ENCODE measurements around the gene SDC3.

The SDC3 gene

GRCh38 chr1:30845904-30846290 lies 62.7 kb downstream of the SDC3 start:
- no peak for FAIRE-seq

DNA sequence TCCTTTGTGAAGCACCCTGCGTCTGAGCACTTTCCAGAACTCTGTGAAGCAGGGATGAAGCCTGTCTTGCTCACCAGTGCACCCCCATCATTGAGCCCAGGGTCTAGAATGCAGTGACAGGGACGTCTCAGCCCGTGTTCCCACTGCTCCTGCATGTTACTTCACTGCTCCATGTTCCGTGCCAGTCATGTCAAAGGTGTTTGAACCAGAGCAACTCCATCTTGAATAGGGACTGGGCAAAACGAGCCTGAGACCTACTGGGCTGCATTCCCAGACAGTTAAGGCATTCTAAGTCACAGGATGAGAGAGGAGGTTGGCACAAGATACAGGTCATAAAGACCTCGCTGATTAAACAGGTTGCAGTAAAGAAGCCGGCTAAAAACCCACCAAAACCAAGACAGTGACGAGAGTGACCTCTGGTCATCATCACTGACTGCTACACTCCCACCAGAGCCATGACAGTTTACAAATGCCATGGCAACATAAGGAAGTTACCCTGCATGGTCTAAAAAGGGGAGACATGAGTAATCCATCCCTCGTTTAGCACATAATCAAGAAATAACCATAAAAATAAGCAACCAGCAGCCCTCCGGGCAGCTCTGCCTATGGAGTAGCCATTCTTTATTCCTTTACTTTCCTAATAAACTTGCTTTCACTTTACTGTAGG lies 63.2 kb downstream of the SDC3 start:
- FAIRE-seq: no peak

- FAIRE-seq: no peak
These were observed 63.9 kb downstream of the SDC3 start for GRCh38 chr1:30844631-30845030.

GRCh38 chr1:30842697-30843354 lies 65.7 kb downstream of the SDC3 start:
- no peak for FAIRE-seq

- FAIRE-seq: no peak
These were observed 67.5 kb downstream of the SDC3 start for GRCh38 chr1:30840904-30841598.

DNA sequence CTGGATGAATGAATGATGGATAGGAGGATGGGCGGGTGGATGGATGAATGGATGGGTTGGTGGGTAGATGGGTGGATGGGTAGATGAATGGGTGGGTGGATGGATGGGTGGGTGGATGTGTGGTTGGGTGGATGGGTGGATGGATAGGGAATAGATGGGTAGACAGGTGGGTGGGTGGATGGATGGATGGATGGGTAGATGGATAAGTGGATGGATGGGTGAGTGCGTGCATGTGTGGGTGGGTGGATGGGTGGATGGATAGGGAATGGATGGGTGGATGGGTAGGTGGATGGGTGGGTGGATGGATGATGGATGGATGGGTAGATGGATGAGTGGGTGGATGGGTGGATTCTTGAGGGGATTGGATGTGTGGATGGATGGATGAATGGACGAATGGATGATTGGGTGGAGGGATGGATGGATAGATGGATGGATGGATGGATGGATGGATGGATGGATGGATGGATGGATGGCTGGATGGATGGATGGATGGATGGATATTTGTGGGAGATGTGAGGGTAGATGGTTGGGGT lies 68.7 kb downstream of the SDC3 start:
- FAIRE-seq: no peak

DNA sequence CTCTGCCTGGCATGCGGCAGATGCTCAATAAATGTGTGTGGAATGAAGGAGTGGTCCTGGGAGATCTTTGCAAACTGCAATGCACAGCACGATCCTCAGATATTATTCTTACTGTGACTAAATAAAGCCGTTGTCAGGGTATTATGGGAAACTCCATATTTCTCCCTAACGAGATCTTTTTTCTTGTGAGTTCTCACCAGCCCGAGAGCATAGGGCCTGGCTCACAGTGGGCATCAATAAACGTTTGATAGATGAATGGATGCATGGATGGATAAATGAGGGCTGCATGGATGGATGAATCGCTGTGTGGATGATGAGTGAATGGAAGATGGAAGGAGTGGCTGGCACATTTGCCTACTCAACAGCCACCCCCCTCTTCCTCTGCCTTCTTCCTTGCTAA lies 69.6 kb downstream of the SDC3 start:
- FAIRE-seq: no peak

GRCh38 chr1:30837653-30838052 lies 70.9 kb downstream of the SDC3 start:
- no peak for FAIRE-seq

GRCh38 chr1:30834253-30834652 lies 74.3 kb downstream of the SDC3 start:
- no peak for FAIRE-seq

- FAIRE-seq: no peak
These were observed 78.0 kb downstream of the SDC3 start for GRCh38 chr1:30830537-30830936.

DNA sequence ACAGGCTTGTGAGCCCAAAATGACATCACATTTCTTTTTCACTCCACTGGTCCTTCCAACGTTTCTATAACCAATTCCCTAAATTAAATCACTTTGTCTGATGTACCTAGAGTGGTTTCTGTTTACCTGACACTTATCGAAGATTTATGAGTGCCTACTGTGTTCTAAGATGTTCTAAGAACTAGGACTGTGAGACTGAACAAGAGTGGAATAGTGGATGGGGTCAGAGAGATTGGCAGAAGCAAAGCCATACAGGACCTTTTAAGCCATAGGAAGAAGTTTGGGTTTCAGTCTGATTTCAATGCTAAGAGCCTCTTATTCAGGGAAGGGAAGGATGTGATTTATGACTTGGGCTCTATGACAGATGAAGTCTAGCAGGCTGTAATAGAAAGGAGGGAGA lies 78.7 kb downstream of the SDC3 start:
- no peak for FAIRE-seq

GRCh38 chr1:30824736-30825429 lies 83.7 kb downstream of the SDC3 start:
- FAIRE-seq: no peak

- FAIRE-seq: peak; percentile 80
These were observed 84.4 kb downstream of the SDC3 start for GRCh38 chr1:30823969-30824735.

DNA sequence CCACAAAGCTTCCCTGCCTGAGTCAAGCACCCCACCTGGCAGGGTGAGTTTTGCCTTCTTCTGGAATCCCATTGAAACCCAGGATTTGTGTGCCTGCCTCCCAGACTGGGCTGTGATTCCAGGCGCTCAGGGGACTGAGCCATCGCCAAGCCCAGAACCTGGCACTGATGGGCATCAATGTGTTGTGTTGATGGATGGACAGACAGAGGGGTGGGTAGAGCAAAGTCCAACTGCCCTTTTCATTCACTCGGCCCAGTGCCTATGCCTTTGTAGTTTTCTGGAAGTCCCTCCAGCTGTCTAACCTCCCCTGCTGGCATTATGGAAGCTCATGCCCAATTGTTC lies 85.0 kb downstream of the SDC3 start:
- no peak for FAIRE-seq

GRCh38 chr1:30822966-30823581 lies 85.5 kb downstream of the SDC3 start:
- no peak for FAIRE-seq

- no peak for FAIRE-seq
These were observed 86.6 kb downstream of the SDC3 start for GRCh38 chr1:30822006-30822405.

DNA sequence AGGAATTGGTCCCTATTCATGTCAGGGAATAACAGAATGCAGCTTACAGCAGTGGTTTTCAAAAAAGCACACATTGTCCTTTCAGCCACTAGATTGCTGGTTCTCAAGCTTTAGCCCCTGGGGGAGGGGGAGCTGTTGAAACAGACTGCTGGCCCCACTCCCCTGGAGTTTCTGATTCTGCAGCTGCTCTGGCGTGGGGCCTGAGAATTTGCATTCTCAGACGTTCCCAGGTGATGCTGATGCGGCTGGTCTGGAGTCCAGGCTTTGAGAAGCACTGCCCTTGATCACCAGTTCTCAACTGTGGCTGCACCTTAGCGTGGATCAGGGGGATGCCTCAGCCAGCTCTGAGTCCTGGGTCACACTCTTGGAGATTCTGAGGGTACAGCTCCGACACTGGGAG lies 88.3 kb downstream of the SDC3 start:
- FAIRE-seq: no peak
